Sigmoid colon (tissue), 7 donors: ENCODE data around the gene MYCN. TPM values are rescaled to one million over a fixed set of nuclear protein-coding genes. Genes with fewer than 3 reads are reported as not detected.

Source experiments
- DNase-seq: peaks from one replicate; pipeline ENCODE4 v3.0.0-alpha.2; 2019
- H3K27ac ChIP-seq, 4 donors: fragments of 200-600 bp; sonication (generic); one replicate each; pipeline ENCODE4 v1.5.1; 2016 to 2019; ENCODE audit warnings: mild to moderate bottlenecking in 1 of 4
- H3K27me3 ChIP-seq, 3 donors: fragments of 200-600 bp; sonication (generic); one replicate each; pipeline ENCODE4 v1.5.1; 2019; ENCODE audit warnings: mild to moderate bottlenecking in 1 of 3
- H3K36me3 ChIP-seq, 4 donors: fragments of 200-600 bp; sonication (generic); one replicate each; pipeline ENCODE4 v1.5.1; 2016 to 2019
- H3K4me1 ChIP-seq, 4 donors: fragments of 200-600 bp; sonication (generic); one replicate each; pipeline ENCODE4 v1.5.1; 2017 to 2019
- H3K4me3 ChIP-seq, 4 donors: fragments of 200-600 bp; sonication (generic); one replicate each; pipeline ENCODE4 v1.5.1; 2017 to 2019; ENCODE audit warnings: mild to moderate bottlenecking in 2 of 4, moderate library complexity in 1 of 4
- H3K9me3 ChIP-seq, 4 donors: fragments of 200-600 bp in 3 of 4; sonication (generic) in 3 of 4; one replicate each; pipeline versions ENCODE4 v1.5.1 to v1.6.1; 2013 to 2019
- CTCF ChIP-seq, 4 experiments: fragments of 450-650 bp in 3 of 4; fragments of 200-600 bp in 1 of 4; IDR thresholded peaks; one replicate each; pipeline ENCODE4 v1.5.1; 2016 to 2019; ENCODE audit warnings: antibody characterized with exemption in 4 of 4, mild to moderate bottlenecking in 3 of 4, moderate library complexity in 2 of 4
- EP300 ChIP-seq, 4 donors: sonication (generic); formaldehyde crosslinking; IDR thresholded peaks; one replicate each; pipeline ENCODE4 v1.6.1; 2017; ENCODE audit warnings: antibody characterized with exemption in 4 of 4
- POLR2A ChIP-seq, 2 donors: fragments of 450-650 bp; IDR thresholded peaks; one replicate each; pipeline ENCODE4 v1.6.1; 2016; ENCODE audit warnings: antibody characterized with exemption in 2 of 2, mild to moderate bottlenecking in 2 of 2, moderate library complexity in 2 of 2
- POLR2AphosphoS5 ChIP-seq, 4 donors: sonication (generic); formaldehyde crosslinking; IDR thresholded peaks; one replicate each; pipeline ENCODE4 v1.6.1; 2017; ENCODE audit warnings: antibody characterized with exemption in 4 of 4
- WGBS, 2 donors: extraction: QIAGEN DNeasy Blood & Tissue Kit; methylation state at CpG; one replicate each; pipeline ENCODE4 v1.1.7; 2013; 5-methylcytosine and 5-hydroxymethylcytosine counted together
- intact Hi-C: fragments of 100-400 bp; cut with DNase I; formaldehyde crosslinking; loops from one replicate; pipeline ENCODE4 v1.15.1; 2023
- polyA plus RNA-seq, 3 donors: library from polyadenylated mRNA; stranded (reverse); fragments of 200-250 nt; gene quantifications; one replicate each; pipeline ENCODE4 v1.2.3, GENCODE V29; 2013
- small RNA-seq, 3 donors: library from RNA; depleted of rRNA; stranded (forward); fragments of <200 nt; gene quantifications; one replicate each; pipeline ENCODE3, GENCODE V24; 2016
- total RNA-seq, 4 donors: library from RNA; depleted of rRNA; stranded (reverse); fragments of >200 nt; gene quantifications; one replicate each; pipeline ENCODE4 v1.1.0, GENCODE V29; 2016
- donor health status: healthy with polysubstance abuse.
- donor health status: Bipolar disorder and iron deficiency.
- donor health status: healthy.

MYCN gene
- total and polyA plus RNA-seq, 7 donors, result 0.33 to 0.71 (median 0.55) TPM; not detected in 1

- TF ChIP-seq POLR2A (IDR thresholded peaks at IDR 0.05) (no peak), CTCF (IDR thresholded peaks at IDR 0.05) (no peak), EP300 (IDR thresholded peaks at IDR 0.05) (no peak), POLR2AphosphoS5 (IDR thresholded peaks at IDR 0.05) (no peak)
- intact Hi-C loops, result no loop called here
- Histone ChIP-seq H3K4me1 (no peaks in the 10 kb centered on the region), H3K27me3 (no peaks in the 10 kb centered on the region), H3K36me3 (no peaks in the 10 kb centered on the region), H3K4me3 (no peak overlapping the region), H3K9me3 (no peaks in the 10 kb centered on the region), H3K27ac (no peak overlapping the region)
- DNase-seq, result no peak
- 80 to 85% methylated on average over 6 of the region's 6 CpGs for WGBS, 2 donors
Measured at GRCh38 chr2:15993232-15993610, 52.9 kb downstream of the MYCN start.

GRCh38 chr2:15993666-15994065 is 53.3 kb downstream of the MYCN start:
- no peaks in the 10 kb centered on the region for H3K36me3 ChIP-seq
- no peaks in the 10 kb centered on the region for H3K27me3 ChIP-seq
- no peak for DNase-seq
- H3K4me1 ChIP-seq, result no peaks in the 10 kb centered on the region
- TF ChIP-seq POLR2A (IDR thresholded peaks at IDR 0.05) (no peak), POLR2AphosphoS5 (IDR thresholded peaks at IDR 0.05) (no peak), EP300 (IDR thresholded peaks at IDR 0.05) (no peak), CTCF (IDR thresholded peaks at IDR 0.05) (no peak)
- H3K4me3 ChIP-seq, result no peak overlapping the region
- 92 to 93% methylated on average over 7 of the region's 7 CpGs for WGBS, 2 donors
- intact Hi-C loops, result no loop called here
- no peaks in the 10 kb centered on the region for H3K9me3 ChIP-seq
- no peak overlapping the region for H3K27ac ChIP-seq

GRCh38 chr2:15995603-15996002 is 55.3 kb downstream of the MYCN start:
- DNase-seq, result no peak
- Histone ChIP-seq H3K27ac (no peak overlapping the region), H3K27me3 (no peaks in the 10 kb centered on the region), H3K36me3 (no peaks in the 10 kb centered on the region), H3K9me3 (no peaks in the 10 kb centered on the region), H3K4me1 (no peaks in the 10 kb centered on the region), H3K4me3 (no peak overlapping the region)
- 91 to 93% methylated on average over 3 of the region's 3 CpGs for WGBS, 2 donors
- TF ChIP-seq EP300 (IDR thresholded peaks at IDR 0.05) (no peak), POLR2AphosphoS5 (IDR thresholded peaks at IDR 0.05) (no peak), POLR2A (IDR thresholded peaks at IDR 0.05) (no peak), CTCF (IDR thresholded peaks at IDR 0.05) (no peak)
- intact Hi-C loops, result no loop called here

Small RNAs within 50 kb of the gene (small RNA-seq; reads per million reads assigned to genes)
- gene RF01210 (0 reads per million in 3 donors), gene RN7SL104P (0 reads per million in 3 donors)
